NCI-H1092 treated with DMSO at 0.1 percent for 48 hours (cell line): Measurements from ENCODE around the gene FAM78A.
"Not testable (repeated sequence)": the region's sequence is repeated elsewhere in the genome, so short reads cannot be mapped to it uniquely, and the experiment has no call there.

ENCODE experiments used
- DNase-seq: peaks from one replicate; lab custom pipeline; 2025; lab: John Stamatoyannopoulos, UW

FAM78A gene

DNA sequence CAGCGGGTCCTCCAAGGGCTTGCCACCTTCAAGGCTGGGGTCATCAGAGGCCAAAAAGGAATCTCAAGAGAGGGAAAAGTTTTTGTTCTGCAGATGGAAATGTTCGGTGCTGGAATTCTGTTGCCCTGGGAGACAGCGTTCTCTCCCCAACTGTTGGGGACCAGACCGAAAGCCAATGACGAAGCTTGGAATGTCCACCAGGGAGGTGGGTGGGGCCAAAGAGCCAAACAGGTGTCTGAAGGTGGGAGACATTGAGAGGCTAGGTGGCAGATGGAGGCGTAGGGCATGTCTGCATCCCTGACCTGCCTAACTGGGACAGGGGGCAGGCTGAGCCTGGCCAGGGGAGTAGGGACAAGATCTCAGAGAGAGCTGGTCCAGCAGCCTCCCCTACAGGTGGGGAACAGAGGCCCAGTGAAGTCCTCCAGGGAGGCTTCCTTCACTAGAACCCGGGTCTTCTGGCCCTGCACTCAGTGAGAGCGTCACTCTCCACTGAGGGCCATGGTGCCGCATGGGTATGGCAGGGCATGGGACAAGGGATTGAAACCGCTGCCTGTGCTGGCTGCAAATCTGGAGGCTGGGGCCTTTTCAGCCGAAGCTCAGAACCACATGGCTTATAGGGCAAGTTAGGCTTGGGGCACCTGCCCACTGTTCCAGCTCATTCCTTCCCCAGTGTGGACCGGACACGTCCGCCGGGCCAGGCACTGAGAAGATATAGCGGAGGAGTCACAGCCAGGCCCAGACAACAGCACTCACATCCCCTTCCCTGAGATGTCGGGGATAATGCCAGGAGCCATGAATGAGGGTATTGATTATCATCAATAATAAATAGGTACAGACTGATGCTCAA lies 5.0 kb upstream of the FAM78A start:
- DNase-seq: no peak

DNA sequence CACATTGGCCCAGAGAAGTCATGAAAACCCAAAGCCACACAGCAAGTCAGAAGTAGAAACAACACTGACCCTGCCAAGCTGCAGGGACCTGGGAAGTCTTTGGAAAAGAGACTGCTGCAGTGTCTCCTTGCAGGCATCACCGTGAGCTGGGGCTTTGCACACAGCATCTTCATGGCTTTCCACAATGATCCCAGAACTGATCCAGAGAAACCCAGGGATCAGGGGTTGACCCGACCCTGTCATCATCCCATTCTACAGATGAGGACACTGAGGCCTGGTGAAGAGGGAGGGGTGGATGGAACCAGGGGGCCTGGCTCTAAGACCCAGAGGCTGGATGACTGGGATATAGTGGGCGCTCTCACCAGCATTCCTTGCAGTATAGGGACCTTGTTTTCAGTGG lies 4.3 kb upstream of the FAM78A start:
- DNase-seq: no peak

DNA sequence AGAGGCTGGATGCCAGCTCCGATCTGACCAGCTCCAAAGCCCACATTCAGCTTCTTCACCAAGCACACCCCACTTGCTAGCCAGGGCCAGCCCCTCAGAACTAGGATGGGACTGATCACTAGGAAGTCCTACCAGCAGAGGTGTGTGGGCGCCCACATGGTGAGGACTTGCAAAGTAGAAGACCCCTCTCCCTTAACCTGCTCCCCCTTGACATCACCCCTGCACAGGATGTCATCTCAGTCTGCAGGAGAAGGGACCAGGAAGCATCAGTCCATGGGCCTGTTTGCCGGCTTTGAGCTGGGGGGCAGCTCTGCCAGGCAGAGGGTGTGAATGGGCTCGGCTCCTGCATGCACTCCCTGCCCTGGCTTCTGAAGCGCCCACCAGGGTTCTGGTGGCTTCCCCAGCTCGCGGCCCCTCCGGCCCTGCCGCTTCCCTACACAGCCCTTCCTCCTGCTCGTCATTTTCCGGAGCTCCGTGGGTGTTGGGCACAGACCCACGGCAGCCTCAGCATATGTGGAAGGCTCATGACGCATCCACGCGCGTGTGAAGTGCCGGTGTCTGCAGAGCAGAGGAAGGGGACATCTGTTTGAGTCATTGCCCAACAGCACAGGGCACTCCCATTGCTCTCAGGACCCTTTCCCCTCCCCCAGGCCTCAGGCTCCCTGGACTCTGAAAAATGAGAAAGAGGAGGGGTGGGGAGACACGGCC lies 3.7 kb upstream of the FAM78A start:
- no peak for DNase-seq

DNA sequence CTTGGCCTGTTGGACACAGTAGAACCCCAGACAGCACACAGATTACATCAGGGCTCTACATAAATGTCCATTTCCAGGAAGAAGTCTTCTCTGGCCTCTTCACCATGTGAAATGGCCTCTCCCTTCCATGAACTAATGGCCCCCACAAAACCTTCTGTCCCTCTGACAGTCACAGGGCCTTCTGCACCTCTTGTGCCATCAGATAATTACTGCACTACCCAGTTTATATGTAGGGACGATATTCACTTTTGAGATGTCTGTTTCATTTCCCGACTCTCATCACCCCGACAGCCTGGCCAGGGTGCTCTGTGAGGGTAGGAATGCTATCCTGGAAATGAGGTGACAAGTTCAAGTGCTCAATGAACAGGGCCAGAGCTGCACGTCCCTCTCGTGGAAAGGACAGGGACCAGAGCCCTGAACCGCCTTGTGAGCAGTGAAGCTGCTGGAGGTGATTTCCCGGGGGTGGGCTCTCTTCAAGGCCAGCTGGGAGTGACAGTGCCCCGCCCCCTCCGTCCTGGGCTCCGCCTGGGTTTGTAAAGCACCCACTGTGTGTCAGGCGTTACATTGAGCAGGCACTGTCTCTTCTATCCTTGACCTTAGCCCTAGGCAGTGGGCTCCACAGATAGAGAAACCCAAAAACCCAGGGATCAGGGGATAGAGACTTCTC lies 3.0 kb upstream of the FAM78A start:
- DNase-seq: no peak

GRCh38 chr9:131278702-131279111 lies 2.4 kb upstream of the FAM78A start:
- DNase-seq: no peak

GRCh38 chr9:131277910-131278701 lies 1.8 kb upstream of the FAM78A start:
- peak; percentile 82 for DNase-seq

- DNase-seq: peak; percentile 28
These were observed 1.1 kb upstream of the FAM78A start for GRCh38 chr9:131277287-131277909.

GRCh38 chr9:131276891-131277286 lies 579 bp upstream of the FAM78A start:
- DNase-seq: no peak

DNA sequence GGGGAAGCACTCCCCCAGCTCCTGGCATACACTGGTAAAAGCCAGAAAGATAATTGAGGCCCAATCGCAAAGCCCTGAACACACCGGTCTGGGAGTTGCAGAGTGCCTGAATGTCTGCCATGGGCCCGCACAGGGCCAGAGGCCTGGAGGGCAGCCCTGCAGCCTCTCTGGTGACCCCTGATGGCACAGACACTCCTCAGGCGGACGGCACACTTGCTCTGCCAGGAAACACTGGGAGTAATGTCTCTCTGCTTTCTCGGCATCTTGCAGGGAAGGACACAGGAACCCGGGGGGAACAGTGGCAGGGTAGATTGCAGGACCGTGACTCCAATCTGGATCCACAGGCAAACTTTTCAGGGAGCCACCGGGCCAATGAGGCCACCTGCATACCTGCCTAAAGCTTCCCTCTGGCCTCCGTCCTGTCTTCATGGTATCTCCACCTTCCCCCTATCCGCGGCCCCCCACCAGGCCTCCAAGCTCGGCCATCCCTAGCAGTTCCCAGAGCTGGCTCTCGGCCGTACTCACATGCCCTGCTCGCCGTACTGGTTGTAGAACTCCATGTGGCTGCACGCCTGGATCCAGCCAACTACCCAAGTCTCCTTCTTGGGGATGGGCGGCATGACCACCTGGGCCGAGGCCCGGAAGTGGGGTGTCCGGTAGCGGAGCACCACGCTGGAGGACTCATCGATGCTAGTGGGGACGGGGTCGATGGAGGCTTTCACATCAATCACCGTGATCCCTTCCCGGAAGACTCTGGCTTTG lies 797 bp downstream of the FAM78A start:
- DNase-seq: no peak

DNA sequence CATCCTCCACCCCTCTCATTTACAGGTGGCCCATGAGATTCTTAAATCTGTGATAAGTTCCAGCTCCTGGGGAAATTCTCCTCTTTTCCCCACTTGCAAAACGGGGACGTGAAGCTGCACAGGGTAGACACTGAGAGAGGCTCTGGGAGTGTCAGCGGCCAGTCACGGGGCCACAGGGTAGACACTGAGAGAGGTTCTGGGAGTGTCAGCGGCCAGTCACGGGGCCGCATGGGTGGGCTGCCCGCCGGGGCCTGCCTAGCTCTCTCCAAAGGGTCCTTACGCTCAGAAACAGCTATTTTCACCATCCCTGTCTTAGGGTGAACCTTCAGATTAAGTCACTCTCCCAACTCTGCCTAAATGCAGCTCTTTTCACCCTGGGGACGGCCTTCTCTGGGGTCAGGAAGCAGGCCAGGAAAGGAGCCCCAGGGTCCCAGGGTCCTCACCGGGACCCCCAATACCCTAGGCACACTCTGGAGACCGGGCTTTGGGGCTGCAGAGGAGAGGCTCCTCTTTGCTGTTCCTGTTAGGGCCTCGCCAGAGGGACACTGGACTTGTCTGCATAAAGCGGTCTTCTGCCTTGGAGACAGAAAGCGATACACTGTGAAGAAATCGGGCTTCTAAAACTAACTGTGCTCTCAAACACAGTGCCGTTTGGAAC lies 1.5 kb downstream of the FAM78A start:
- no peak for DNase-seq

GRCh38 chr9:131273856-131274673 lies 2.2 kb downstream of the FAM78A start:
- DNase-seq: no peak

- DNase-seq: no peak
These were observed 3.0 kb downstream of the FAM78A start for GRCh38 chr9:131273146-131273855.

- no peak for DNase-seq
These were observed 4.1 kb downstream of the FAM78A start for GRCh38 chr9:131272212-131272611.

- no peak for DNase-seq
These were observed 4.8 kb downstream of the FAM78A start for GRCh38 chr9:131271506-131271931.

DNA sequence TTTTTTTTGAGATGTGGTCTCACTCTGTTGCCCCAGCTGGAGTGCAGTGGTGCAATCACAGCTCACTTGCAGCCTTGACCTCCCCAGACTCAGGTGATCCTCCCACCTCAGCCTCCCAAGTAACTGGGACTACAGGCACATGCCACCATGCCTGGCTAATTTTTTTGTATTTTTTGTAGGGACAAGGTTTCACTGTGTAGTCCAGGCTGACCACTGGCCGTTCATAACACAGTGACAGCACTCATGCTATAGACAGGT lies 5.4 kb downstream of the FAM78A start:
- DNase-seq: not testable (repeated sequence)

GRCh38 chr9:131270171-131271015 lies 5.9 kb downstream of the FAM78A start:
- no peak for DNase-seq

GRCh38 chr9:131266266-131267229 lies 9.8 kb downstream of the FAM78A start:
- DNase-seq: no peak
